Right lobe of liver (tissue), 4 donors: ENCODE data around the gene PDZRN4.

Experiments
- POLR2A ChIP-seq: fragments of 450-650 bp; IDR thresholded peaks from one replicate; pipeline ENCODE4 v1.6.1; 2017; ENCODE audit warnings: antibody characterized with exemption, mild to moderate bottlenecking
- TF ChIP-seq, protein P1 (sequence below), 4 donors: fragments of 200-600 bp in 3 of 4; fragments of 450-650 bp in 1 of 4; IDR thresholded peaks; one replicate each; pipeline versions ENCODE4 v1.5.1 to v1.8.0; 2016 to 2022; ENCODE audit warnings: antibody characterized with exemption in 4 of 4, mild to moderate bottlenecking in 2 of 4
- donor health status: DM: no; HTN: no; CAD: no.
- donor health status: DM: no; HTN: no; CAD: no.
- donor health status: DM: no; HTN: yes; CAD: no.

DNA sequence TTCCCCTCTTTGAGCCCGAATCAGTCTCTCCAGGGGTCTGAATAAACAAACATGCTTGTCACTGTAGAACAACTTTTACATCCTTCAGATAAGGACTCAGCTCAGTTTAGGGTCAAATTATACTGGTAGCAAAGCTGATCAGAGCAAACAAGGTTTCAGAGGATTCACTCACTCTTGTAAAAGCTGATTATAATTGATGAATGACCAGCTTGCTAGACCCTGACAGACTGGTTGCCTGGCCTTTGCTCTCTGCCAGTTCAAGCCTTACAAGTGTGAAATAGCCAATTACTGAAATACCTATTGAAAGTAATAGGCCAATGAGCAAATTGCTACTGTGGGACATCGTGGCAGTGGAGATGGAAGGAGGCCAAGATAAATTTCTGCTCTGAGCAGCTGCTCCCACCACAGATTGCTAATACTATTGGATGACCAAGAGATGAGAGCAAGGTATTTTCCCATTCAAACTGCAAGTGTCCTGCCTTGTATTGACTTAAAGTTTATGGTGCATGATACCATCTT is 177.6 kb downstream of the PDZRN4 start:
- TF ChIP-seq, protein P1, sequence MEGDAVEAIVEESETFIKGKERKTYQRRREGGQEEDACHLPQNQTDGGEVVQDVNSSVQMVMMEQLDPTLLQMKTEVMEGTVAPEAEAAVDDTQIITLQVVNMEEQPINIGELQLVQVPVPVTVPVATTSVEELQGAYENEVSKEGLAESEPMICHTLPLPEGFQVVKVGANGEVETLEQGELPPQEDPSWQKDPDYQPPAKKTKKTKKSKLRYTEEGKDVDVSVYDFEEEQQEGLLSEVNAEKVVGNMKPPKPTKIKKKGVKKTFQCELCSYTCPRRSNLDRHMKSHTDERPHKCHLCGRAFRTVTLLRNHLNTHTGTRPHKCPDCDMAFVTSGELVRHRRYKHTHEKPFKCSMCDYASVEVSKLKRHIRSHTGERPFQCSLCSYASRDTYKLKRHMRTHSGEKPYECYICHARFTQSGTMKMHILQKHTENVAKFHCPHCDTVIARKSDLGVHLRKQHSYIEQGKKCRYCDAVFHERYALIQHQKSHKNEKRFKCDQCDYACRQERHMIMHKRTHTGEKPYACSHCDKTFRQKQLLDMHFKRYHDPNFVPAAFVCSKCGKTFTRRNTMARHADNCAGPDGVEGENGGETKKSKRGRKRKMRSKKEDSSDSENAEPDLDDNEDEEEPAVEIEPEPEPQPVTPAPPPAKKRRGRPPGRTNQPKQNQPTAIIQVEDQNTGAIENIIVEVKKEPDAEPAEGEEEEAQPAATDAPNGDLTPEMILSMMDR (IDR thresholded peaks at IDR 0.05), result no peak
- no peak for TF ChIP-seq POLR2A
